SHP77 treated with DMSO at 0.1 percent for 48 hours (cell line): ENCODE measurements around the gene SRGAP2C.
"Not testable (repeated sequence)": the region's sequence is repeated elsewhere in the genome, so short reads cannot be mapped to it uniquely, and the experiment has no call there.

Experiments
- DNase-seq: peaks from one replicate; lab custom pipeline; 2025; lab: John Stamatoyannopoulos, UW

The SRGAP2C gene

DNA sequence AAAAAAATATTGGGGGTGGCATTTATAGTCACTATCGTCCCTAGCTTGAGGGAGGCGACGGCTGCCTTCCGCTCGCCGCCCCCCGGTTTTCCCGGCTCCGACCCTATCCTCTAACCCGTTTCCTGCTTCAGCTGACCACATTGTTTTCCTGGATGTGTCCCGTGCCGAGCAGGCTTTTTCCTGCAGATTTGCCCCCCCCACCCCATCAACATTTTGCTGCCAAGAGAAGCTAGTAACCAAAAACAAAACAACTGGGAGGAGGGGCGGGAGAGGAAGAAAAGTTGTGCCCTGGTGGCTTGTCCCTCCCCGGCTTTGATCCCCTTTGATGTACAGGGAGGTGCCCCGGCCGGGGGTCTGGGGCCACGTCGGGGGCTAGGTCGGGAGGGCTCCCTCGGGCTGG, 1.4 kb downstream of the SRGAP2C start:
- not testable (repeated sequence) for DNase-seq

DNA sequence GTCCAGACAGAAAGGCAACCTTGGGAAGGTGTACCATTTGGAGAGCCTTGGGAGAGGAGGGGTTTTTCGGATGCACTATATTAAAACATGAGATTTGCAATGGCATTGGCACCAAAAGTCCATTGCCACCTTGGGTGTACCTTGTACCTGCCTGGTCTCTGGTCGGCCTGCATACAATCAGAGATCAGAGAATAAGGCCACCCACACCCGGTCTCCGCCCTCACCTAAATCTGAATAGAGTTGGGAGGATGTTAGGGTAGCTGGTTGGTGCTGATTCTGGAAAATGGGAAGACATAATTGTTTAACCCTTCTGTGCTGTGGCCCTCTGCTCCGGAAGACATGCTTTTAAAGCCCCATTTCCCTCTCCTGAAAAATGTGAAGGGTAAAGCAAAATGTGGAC, 3.1 kb downstream of the SRGAP2C start:
- not testable (repeated sequence) for DNase-seq

DNA sequence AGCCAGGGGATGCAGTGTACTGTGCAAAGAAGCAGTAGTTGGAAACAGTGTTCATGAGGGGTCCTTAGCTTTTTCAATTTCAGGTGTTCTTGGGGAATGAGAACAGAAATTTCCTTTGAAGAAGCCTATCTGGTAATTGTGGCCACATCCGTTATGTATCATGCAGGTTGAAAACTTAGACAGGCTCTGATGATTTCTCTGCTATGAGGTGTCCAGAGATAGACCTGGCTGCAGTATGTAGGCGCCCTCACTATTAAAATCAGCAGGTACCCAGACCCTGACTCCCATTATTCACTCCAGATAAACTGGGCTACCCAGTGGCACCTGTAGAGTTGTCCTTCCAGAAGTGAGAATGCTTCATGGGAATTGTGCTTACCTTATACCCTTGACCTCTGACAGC, 7.7 kb downstream of the SRGAP2C start:
- DNase-seq = not testable (repeated sequence)

- not testable (repeated sequence) for DNase-seq
These were observed 12.5 kb downstream of the SRGAP2C start for GRCh38 chr1:121197095-121197882.

DNA sequence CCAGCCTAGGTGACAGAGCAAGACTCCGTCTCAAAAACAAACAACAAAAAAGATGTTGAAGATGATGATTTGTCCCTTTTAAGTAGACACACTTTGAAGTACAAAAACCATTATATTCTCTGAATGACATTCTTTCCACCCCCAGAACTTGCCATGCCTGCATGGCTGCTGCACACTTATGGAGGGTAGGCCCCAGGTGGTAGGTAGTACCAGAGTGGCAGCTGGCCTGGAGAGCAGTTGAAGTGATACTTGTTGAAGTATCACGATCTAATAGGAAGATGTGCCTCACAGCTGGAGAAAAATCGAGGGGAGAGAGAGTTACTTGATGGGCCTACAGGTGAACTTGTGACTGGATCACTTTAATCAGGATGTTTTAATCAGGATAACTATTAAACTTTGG, 15.0 kb downstream of the SRGAP2C start:
- not testable (repeated sequence) for DNase-seq

GRCh38 chr1:121200232-121200631, 15.5 kb downstream of the SRGAP2C start:
- DNase-seq = not testable (repeated sequence)

GRCh38 chr1:121200985-121201981, 16.5 kb downstream of the SRGAP2C start:
- not testable (repeated sequence) for DNase-seq

GRCh38 chr1:121202986-121203385, 18.2 kb downstream of the SRGAP2C start:
- DNase-seq = not testable (repeated sequence)

GRCh38 chr1:121205786-121206711, 21.3 kb downstream of the SRGAP2C start:
- not testable (repeated sequence) for DNase-seq

GRCh38 chr1:121207328-121207727, 22.6 kb downstream of the SRGAP2C start:
- DNase-seq = not testable (repeated sequence)

DNA sequence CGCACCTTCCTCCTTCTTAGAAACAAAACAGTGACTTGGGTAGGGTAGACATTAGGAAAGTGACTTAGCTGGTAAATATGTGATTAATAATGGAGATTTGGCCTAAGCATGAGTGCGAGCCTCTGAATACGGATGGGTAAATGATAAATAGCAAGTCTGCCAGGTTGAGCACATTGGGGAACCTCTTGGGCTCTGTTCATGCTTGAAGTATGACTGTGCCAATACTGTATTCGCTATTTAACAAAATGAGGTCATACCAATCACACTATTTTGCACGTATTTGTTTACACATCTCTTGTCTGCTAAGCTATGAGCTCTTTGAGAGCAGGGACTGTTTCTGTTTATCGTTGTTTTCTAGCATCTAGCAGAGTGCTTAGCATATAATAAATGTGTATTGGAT, 23.6 kb downstream of the SRGAP2C start:
- not testable (repeated sequence) for DNase-seq

GRCh38 chr1:121210778-121211177, 26.0 kb downstream of the SRGAP2C start:
- DNase-seq = not testable (repeated sequence)

DNA sequence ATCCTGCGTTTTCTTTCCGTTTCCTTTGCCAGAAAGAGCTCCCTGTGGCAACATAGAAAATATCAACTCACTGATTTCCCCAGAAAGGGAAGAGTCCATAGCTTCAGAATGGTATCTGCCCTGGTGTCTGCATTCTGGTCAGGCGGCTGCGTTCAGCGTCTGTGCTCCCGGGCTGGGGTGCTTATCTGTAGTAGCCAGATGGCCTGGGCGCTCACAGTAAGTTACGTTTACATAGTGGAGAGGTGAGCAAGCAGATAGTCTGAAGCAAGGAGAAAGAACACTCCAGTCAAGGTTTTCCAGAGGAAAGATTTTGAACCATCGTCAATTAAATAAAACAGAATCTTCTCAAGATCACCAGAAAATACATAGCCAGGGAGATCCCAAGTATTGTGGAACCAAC, 28.7 kb downstream of the SRGAP2C start:
- DNase-seq = not testable (repeated sequence)

GRCh38 chr1:121214544-121215156, 29.9 kb downstream of the SRGAP2C start:
- DNase-seq = not testable (repeated sequence)

DNA sequence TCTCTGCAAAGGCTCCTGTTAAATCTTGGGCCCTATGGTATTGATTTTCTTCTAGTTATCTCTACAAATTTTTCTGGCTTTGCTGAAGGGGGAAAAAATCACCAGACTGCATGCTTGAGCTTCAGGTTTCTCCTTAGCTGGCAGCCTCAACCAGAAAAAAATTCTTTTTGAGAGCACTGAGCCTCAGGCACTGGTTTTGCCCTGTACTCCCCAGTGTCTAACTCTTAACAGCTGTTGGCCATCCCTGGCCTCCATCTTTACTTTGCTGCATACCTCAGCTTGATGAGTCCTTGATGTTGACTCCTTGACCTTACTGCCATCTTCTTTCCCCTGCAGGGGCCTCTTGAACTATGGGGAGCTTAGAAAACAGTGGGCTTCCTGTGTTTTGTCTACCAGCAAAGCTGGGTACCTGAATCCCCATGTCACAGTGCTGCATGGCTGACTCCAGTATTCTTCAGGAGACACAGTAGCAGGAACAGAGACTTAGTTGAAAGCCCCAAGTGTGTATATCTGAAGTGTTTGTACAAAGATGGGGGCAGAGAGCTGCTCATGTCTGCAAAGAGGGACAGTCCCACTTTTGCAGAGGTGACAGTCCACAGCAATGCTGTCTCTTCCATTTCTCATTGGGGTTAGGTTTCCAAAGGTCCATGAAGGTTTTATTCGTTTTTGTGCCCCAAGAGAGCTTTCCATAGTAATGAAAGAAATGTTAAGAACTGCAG, 31.1 kb downstream of the SRGAP2C start:
- DNase-seq = not testable (repeated sequence)

DNA sequence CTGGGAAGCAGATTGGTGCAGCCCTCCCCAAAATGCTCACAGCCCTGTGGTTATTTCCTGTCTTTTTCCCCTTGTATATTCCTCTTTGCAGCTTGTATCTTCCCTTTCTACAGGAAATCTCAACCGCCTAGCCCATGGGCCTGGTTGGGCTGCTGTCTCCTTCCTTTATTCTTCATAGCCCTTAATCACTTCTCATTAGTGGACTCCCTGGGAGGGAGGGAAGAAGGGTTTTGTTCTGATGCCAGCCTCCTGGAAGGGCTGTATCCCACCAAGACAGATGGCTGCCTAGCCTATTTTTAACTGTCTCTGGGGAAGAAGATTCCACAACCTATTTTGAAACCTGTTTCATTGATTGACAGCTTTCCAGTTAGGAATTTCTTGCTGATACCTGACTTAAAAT, 31.9 kb downstream of the SRGAP2C start:
- not testable (repeated sequence) for DNase-seq

DNA sequence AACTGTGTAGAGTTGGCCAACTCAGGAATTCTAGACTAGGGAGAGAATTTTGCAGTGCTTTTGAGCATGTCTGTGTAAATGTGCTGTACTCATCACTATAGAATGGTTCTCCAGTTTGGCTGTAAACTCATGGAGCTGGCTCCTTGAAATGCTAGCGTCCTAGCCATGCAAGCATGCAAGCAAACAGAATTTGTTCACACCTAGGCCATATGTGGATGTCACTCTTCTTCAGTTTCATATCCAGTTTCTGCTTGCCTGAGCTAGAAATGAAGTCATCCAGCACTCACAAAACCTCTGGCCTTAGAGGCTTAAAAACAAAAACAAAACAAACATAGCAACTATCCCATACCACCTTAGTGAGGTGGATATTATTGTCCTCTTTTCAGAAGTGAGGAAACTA, 37.0 kb downstream of the SRGAP2C start:
- not testable (repeated sequence) for DNase-seq

DNA sequence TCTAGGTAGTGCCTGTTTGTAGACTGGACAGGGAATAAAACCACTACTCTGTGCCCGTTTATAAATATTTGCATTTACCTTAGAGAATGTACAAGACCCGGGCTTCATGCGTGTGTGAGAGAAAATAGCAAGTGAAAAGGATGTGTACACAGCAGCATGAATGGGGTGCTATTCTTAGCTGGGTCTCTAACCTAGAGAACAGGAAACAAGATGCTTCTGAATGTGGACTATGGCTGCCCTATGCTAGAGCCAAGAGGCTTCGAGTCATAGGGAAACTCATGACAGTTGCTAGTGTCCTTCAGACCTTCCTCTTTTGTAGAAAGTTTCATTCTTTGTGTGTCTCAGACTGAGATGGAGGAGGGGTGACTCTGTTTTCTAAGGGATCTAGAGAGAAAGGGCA, 39.9 kb downstream of the SRGAP2C start:
- not testable (repeated sequence) for DNase-seq

GRCh38 chr1:121226295-121226904, 41.6 kb downstream of the SRGAP2C start:
- not testable (repeated sequence) for DNase-seq

GRCh38 chr1:121226925-121227324, 42.1 kb downstream of the SRGAP2C start:
- not testable (repeated sequence) for DNase-seq
